Subcutaneous abdominal adipose tissue (tissue), 5 donors: ENCODE results near the gene MLIP.
"Not testable (repeated sequence)": the region's sequence is repeated elsewhere in the genome, so short reads cannot be mapped to it uniquely, and the experiment has no call there.

Source experiments
- H3K27ac ChIP-seq: one replicate; pipeline ENCODE4 v1.7.0; 2013; ENCODE audit warnings: low read depth, mild to moderate bottlenecking, inconsistent platforms, low read length, moderate library complexity
- H3K27me3 ChIP-seq, 5 donors: one replicate each; pipeline ENCODE4 v1.7.0; 2013; ENCODE audit warnings: low read length in 5 of 5, inconsistent platforms in 1 of 5; ENCODE audit not compliant: control insufficient read depth in 5 of 5, insufficient read depth in 4 of 5
- H3K36me3 ChIP-seq, 5 donors: one replicate each; pipeline ENCODE4 v1.7.0; 2013; ENCODE audit warnings: low read length in 5 of 5; ENCODE audit not compliant: control insufficient read depth in 5 of 5, insufficient read depth in 5 of 5
- H3K4me1 ChIP-seq, 5 donors: one replicate each; pipeline ENCODE4 v1.7.0; 2013; ENCODE audit warnings: low read length in 5 of 5, mild to moderate bottlenecking in 3 of 5, moderate library complexity in 1 of 5; ENCODE audit not compliant: control insufficient read depth in 5 of 5, insufficient read depth in 5 of 5
- H3K4me3 ChIP-seq, 5 donors: one replicate each; pipeline ENCODE4 v1.7.0; 2013; ENCODE audit warnings: low read length in 5 of 5, low read depth in 1 of 5
- H3K9ac ChIP-seq, 5 donors: one replicate each; pipeline ENCODE4 v1.7.0; 2013; ENCODE audit warnings: low read length in 5 of 5, mild to moderate bottlenecking in 4 of 5, moderate library complexity in 3 of 5
- H3K9me3 ChIP-seq, 5 donors: one replicate each; pipeline ENCODE4 v1.7.0; 2013; ENCODE audit warnings: low read length in 5 of 5; ENCODE audit not compliant: control insufficient read depth in 5 of 5
- donor health status: healthy.
- donor health status: healthy.
- donor health status: healthy.
- donor health status: healthy.
- donor health status: healthy.

MLIP gene

GRCh38 chr6:54076159-54076789 is 35.0 kb upstream of the MLIP start:
- Histone ChIP-seq H3K9me3 (no peaks in the 10 kb centered on the region), H3K9ac (no peak overlapping the region), H3K27me3 (no peaks in the 10 kb centered on the region), H3K36me3 (no peaks in the 10 kb centered on the region), H3K27ac (no peak overlapping the region), H3K4me1 (peaks cover 0 to 41% (median 10%) of the 10 kb centered on the region in 5 donors), H3K4me3 (no peak overlapping the region)

GRCh38 chr6:54081499-54081898 is 29.7 kb upstream of the MLIP start:
- H3K4me3 ChIP-seq, H3K27me3 ChIP-seq, H3K27ac ChIP-seq, H3K36me3 ChIP-seq, H3K9me3 ChIP-seq, H3K9ac ChIP-seq: not testable (repeated sequence)
- peaks cover 0 to 29% (median 13%) of the 10 kb centered on the region in 5 donors for H3K4me1 ChIP-seq

GRCh38 chr6:54083287-54083686 is 28.0 kb upstream of the MLIP start:
- H3K27ac ChIP-seq = no peak overlapping the region
- H3K9ac ChIP-seq = no peak overlapping the region

GRCh38 chr6:54084231-54084630 is 27.0 kb upstream of the MLIP start:
- no peaks in the 10 kb centered on the region for H3K36me3 ChIP-seq
- no peaks in the 10 kb centered on the region for H3K9me3 ChIP-seq
- no peaks in the 10 kb centered on the region for H3K27me3 ChIP-seq
- H3K4me1 ChIP-seq = peaks cover 0 to 24% (median 13%) of the 10 kb centered on the region in 5 donors
- no peak overlapping the region for H3K27ac ChIP-seq
- no peak overlapping the region for H3K4me3 ChIP-seq
- H3K9ac ChIP-seq = no peak overlapping the region

More at GRCh38 chr6:54083287-54083686, 28.0 kb upstream of the MLIP start:
- Histone ChIP-seq H3K4me1 (peaks cover 0 to 24% (median 13%) of the 10 kb centered on the region in 5 donors), H3K9me3 (no peaks in the 10 kb centered on the region), H3K4me3 (no peak overlapping the region), H3K27me3 (no peaks in the 10 kb centered on the region), H3K36me3 (no peaks in the 10 kb centered on the region)

GRCh38 chr6:54085047-54085446 is 26.2 kb upstream of the MLIP start:
- H3K36me3 ChIP-seq = no peaks in the 10 kb centered on the region
- peak overlapping the region; percentile 26 for H3K27ac ChIP-seq
- no peaks in the 10 kb centered on the region for H3K9me3 ChIP-seq
- no peak overlapping the region for H3K9ac ChIP-seq
- H3K27me3 ChIP-seq = no peaks in the 10 kb centered on the region
- peaks cover 0 to 24% (median 13%) of the 10 kb centered on the region in 5 donors for H3K4me1 ChIP-seq
- H3K4me3 ChIP-seq = no peak overlapping the region

GRCh38 chr6:54085541-54085940 is 25.7 kb upstream of the MLIP start:
- H3K27ac ChIP-seq = peak overlapping the region; percentile 26
- no peak overlapping the region for H3K4me3 ChIP-seq
- no peak overlapping the region for H3K9ac ChIP-seq
- H3K36me3 ChIP-seq = no peaks in the 10 kb centered on the region
- H3K4me1 ChIP-seq = peaks cover 0 to 24% (median 13%) of the 10 kb centered on the region in 5 donors
- H3K9me3 ChIP-seq = no peaks in the 10 kb centered on the region
- no peaks in the 10 kb centered on the region for H3K27me3 ChIP-seq

- Histone ChIP-seq H3K9me3 (no peaks in the 10 kb centered on the region), H3K9ac (no peak overlapping the region), H3K4me3 (no peak overlapping the region), H3K36me3 (no peaks in the 10 kb centered on the region), H3K4me1 (peaks cover 0 to 24% (median 13%) of the 10 kb centered on the region in 5 donors), H3K27me3 (no peaks in the 10 kb centered on the region), H3K27ac (peak overlapping the region; percentile 26)
Measured at GRCh38 chr6:54086439-54086838, 24.8 kb upstream of the MLIP start.

GRCh38 chr6:54087721-54088120 is 23.5 kb upstream of the MLIP start:
- no peaks in the 10 kb centered on the region for H3K27me3 ChIP-seq
- H3K36me3 ChIP-seq = no peaks in the 10 kb centered on the region
- no peak overlapping the region for H3K27ac ChIP-seq

GRCh38 chr6:54093326-54093948 is 17.8 kb upstream of the MLIP start:
- Histone ChIP-seq H3K27me3 (no peaks in the 10 kb centered on the region), H3K4me1 (peaks cover 0 to 4% (median 0%) of the 10 kb centered on the region in 5 donors), H3K9ac (no peak overlapping the region), H3K27ac (no peak overlapping the region), H3K36me3 (no peaks in the 10 kb centered on the region), H3K4me3 (no peak overlapping the region), H3K9me3 (peaks cover 0 to 4% (median 0%) of the 10 kb centered on the region in 5 donors)

More at GRCh38 chr6:54087721-54088120, 23.5 kb upstream of the MLIP start:
- Histone ChIP-seq H3K4me1 (peaks cover 0 to 24% (median 13%) of the 10 kb centered on the region in 5 donors), H3K4me3 (no peak overlapping the region), H3K9me3 (no peaks in the 10 kb centered on the region), H3K9ac (no peak overlapping the region)

GRCh38 chr6:54094293-54094692 is 16.9 kb upstream of the MLIP start:
- H3K9me3 ChIP-seq = peaks cover 0 to 4% (median 0%) of the 10 kb centered on the region in 5 donors
- H3K4me1 ChIP-seq = peaks cover 0 to 4% (median 0%) of the 10 kb centered on the region in 5 donors
- H3K27me3 ChIP-seq = no peaks in the 10 kb centered on the region
- no peaks in the 10 kb centered on the region for H3K36me3 ChIP-seq
- H3K9ac ChIP-seq = no peak overlapping the region
- no peak overlapping the region for H3K4me3 ChIP-seq
- H3K27ac ChIP-seq = no peak overlapping the region
